Activated CD4-positive, alpha-beta T cell treated with anti-CD3 and anti-CD28 coated beads, Interleukin-2, amount 50 U/mL, for 16 hours (primary cell): Measurements from ENCODE around the gene DLG2.
A peak's percentile ranks its signal among the peaks of the same experiment; 100 is the strongest.

ENCODE experiments used
- DNase-seq: peaks from one replicate; pipeline ENCODE4 v3.0.0-alpha.2; 2020

DLG2 gene

GRCh38 chr11:83523676-83524075, 2103.5 kb downstream of the DLG2 start:
- DNase-seq, result no peak

GRCh38 chr11:83522911-83523310, 2104.2 kb downstream of the DLG2 start:
- DNase-seq, result no peak

DNA sequence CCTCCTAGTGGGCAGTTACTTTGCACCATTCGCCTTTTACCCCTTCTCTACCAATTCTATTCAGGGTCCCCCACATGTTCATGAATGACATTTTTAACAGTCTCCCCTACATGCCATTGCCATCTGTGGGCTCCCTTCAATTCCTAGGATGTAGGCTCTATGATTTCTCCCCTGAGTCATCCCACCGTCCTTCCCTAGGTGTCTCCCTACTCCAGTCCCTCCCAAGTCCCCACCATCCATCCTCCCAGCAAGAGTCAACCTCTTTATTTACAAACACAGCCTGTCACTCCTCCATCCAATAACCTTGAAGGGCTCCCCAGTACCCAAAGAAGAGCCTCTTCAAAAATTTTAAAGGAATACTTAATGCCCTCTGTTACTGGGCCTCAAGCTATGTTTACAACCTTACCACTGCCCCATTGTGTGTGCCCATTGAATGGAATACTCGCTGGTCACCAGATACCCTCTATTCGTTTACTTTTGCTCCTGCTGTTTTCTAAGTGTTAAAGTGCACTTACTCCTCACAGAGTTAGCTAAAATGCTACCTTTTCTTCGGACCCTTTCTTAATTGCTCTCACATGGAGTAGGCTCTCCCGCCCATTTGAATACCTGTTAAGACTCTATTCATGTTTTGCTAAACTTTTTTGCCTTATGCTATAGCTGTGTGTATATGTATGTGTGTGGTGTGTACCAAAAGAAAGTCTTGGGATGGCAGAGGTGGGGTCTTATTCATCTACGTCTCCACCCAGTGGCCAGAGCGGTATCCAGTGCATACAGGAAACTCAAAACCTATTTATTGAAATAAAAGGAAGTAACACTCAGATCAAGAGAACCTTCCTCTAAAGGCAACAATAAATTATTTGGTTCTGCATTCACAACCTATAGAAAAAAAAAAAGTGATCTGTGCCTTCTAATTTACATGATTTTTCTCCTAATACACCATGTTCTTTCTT, 2105.2 kb downstream of the DLG2 start:
- no peak for DNase-seq

DNA sequence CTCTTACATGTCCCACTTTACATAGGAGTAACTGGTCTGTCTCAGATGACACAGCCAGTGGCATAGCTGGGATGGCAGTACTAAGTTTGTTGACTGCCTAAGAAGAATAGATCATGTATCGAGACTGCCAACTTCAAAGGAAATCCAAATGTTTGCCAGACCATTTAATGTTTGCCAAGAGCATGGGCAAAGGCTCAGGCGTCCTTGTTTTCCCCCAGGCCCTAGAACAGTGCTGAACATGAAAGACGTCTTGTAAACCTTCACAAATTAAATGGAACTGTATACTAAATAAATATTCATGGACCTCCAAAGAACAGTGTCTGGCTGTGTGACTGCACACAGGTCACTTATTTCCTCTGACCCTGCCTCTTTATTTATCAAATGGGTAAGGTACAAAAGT, 2106.3 kb downstream of the DLG2 start:
- DNase-seq, result no peak

DNA sequence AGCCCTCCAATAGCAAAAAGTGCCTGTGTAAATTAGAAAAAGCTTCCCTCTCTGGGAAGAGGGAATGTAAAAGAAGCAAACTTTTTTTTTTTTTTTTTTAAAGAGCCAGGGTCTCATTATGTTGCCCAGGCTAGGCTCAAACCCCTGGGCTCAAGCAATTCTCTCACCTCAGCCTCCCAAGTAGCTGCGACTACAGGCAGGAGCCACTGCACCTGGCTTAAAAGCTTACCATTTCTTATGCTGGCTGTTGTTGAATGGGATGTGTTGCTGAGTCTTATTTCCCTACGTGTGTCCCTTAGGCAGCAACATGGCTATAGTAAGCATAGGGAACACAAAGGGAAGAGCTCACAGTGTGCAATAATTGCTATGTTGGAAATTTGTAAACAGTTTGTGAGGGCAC, 2115.5 kb downstream of the DLG2 start:
- no peak for DNase-seq

GRCh38 chr11:83510530-83511460, 2116.3 kb downstream of the DLG2 start:
- no peak for DNase-seq

GRCh38 chr11:83508804-83509203, 2118.3 kb downstream of the DLG2 start:
- DNase-seq, result no peak

DNA sequence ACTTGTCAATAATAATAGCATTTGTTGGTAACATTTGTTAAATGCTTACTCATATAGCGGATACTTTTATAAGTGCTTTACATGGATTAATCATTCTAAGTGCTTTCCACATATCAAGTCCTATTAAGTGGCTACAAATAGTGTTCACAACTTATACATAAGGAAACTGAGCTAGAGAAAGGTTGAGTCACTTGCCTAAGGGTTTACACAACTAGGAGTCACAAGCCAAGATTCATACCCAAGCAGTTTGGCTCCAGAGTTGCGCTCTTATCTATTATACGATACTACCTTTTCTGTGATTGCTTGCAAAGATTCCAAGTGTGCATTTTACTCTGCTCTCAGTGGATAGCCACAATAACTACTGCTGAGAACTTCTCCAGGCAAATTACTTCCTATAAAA, 2125.1 kb downstream of the DLG2 start:
- DNase-seq, result no peak

GRCh38 chr11:83493917-83494316, 2133.2 kb downstream of the DLG2 start:
- DNase-seq, result no peak

- DNase-seq, result no peak
Measured at GRCh38 chr11:83493034-83493433, 2134.1 kb downstream of the DLG2 start.

GRCh38 chr11:83483808-83484207, 2143.3 kb downstream of the DLG2 start:
- no peak for DNase-seq

DNA sequence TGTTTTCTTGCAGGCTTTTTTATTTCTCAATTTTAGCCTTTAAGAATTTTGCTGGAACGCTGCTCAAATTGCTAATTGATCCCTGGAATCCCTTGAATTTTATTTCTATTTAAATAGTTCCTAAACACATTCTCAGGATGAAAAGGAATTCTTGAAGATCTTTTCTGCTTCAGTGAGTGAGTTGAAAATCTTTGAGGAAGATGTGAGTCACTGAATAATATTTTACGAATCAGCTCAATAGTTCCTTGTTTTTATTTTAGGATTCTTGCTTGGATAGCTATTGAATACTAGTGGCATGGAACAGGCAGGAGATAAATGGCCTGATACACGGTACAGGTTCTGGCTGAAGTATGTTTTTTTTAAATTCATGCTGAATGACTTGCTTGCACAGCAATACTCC, 2146.3 kb downstream of the DLG2 start:
- DNase-seq, result no peak

GRCh38 chr11:83480251-83480650, 2146.9 kb downstream of the DLG2 start:
- no peak for DNase-seq

DNA sequence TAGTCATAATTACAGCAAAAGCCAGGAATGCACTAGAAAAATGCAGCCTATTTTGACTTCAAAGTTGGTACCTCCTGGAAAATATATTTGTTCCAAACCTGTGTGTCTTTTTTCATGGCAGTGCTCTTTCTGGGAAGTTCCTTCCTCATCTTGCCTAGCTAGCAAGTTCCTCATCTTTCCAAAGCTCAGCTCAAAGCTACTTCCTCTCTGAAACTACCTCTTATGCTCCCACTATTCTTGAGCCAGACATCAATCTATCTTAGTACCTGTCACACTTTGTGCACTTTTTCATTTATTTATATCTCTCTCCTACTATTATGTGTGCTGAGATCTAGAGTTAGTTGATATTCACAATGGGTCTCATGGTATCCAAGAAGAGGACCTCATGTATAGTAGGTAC, 2149.4 kb downstream of the DLG2 start:
- no peak for DNase-seq

DNA sequence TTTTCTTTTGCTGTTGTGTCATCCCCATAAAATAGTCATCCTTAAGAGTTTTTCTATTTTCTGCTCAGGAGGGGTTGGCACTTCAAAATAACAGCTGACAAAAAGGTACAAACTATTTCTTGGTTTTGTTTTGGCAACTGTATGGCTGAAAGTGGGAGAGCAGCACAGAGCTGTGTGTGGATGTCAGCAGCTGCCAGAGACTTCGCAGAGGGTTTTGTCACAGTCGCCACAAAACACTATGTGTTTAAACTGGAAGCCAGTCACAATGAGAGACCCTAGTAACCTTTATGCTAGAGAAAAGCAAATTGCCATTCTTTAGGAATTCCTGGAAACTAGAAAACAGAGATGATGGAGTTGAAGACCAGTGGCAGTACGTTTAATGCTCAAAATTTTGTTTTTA, 2151.4 kb downstream of the DLG2 start:
- DNase-seq, result no peak

DNA sequence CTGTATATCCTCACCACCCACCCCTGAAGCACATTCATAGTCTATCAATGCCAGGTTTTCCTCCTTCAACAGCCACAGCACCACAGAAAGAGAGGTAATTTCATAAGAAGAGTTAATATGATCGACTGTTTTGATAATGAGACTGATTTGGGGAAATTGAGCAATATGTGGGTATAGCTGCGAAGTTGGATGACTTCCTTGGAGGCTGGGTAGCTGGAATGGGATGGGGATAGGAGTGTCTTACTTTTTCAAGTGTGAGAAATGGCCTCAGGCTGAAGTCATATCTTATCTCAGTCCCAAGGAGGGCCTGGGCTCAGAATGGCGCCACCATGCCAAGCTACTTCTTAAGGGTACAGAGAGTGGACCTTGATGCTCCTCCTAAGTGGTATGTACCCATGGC, 2153.4 kb downstream of the DLG2 start:
- DNase-seq, result no peak

- DNase-seq, result no peak
Measured at GRCh38 chr11:83472806-83473205, 2154.3 kb downstream of the DLG2 start.

- DNase-seq, result no peak
Measured at GRCh38 chr11:83471831-83472727, 2155.1 kb downstream of the DLG2 start.

GRCh38 chr11:83467837-83468236, 2159.3 kb downstream of the DLG2 start:
- no peak for DNase-seq

DNA sequence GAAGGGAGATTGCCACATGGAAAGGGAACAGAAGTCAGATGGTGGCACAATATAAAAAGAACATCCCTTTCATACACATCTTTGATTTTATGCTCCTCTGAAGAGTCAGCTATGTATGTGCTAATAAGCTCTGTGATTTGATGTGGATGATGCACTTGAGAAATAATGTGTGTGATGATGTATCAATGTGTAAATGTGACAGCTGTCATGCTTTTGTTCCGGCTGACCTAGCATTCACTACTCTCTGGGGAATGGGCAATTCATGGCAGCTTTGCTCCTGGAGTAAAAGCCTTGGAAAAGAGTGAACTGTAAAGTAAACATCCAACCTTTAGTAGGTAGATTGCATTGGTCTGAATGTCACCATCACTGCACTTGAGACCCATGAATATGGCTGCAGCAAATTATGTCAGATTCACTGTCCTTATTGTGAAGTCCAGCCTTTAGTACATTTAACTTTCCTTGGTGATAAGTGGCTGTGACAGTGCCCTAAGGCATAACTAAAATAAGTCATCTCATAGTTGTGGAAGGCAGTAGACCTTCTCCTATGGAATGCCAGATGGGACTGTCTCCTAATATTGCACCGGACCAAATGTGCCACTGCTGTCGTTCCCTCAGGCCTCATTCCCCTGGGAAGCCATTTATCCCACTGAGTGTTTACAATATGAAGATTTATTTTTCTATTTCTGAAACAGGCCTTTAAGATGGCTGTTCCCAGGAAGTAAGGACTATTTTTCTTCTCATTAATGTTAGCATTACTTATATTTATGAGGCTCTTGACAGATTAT, 2162.8 kb downstream of the DLG2 start:
- no peak for DNase-seq

DNA sequence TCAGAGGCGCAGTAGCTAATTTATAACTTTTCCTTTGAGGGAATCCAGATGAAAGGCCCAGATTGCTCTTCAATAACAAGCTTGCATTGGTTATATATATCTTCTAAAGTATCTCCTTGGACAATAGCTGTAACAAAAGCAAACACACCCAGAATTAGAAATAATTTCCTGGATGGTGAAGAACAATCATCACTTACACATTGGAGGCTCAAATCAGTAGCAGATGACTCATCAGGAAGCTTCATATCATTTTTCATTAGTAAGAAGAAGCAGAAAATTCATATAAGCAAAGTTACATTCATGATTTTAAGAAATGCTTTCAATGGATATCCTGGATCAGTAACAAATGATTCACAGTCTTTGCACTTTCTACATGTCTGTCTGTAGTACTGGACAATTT, 2167.3 kb downstream of the DLG2 start:
- DNase-seq, result peak; percentile 8

DNA sequence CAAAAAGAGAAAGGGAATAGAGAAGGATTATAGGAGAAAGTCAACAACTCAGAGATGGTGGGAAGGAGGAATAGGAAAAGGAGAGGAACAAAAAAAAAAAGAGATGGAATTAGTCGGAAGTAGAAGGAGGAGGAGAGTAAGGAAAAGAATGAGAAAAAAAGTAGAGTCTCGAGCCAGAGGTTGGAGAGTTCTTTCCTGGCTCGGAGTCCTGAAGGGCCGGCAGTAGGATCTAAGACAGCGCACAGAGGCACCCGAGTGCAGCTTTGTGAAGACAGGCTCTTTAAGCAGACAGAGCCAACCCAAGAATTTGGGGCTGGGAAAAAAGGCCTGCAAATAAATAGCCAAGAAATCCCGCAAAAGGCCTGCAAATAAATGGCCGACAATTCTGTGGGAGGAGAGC, 2170.6 kb downstream of the DLG2 start:
- no peak for DNase-seq
